Smooth muscle cell (in vitro differentiated cells): ENCODE results near the gene SMCO1. TPM values are rescaled to one million over a fixed set of nuclear protein-coding genes. Genes with fewer than 3 reads are reported as not detected.
A peak's percentile ranks its signal among the peaks of the same experiment; 100 is the strongest.

Source experiments
- DNase-seq: peaks from one replicate; lab custom pipeline; 2025; ENCODE audit not compliant: unreplicated experiment; lab: John Stamatoyannopoulos, UW
- H2AFZ ChIP-seq: fragments of 200-600 bp; sonication (generic); 2 replicates; pipeline ENCODE4 v1.6.0; 2016; ENCODE audit warnings: antibody characterized with exemption, low read depth, mild to moderate bottlenecking
- H3F3A ChIP-seq: fragments of 200-600 bp; sonication (generic); 2 replicates; pipeline ENCODE4 v1.6.0; 2017; ENCODE audit warnings: antibody characterized with exemption, low read depth
- H3K27ac ChIP-seq: fragments of 200-600 bp; sonication (generic); 2 replicates; pipeline ENCODE4 v1.5.1; 2016; ENCODE audit warnings: low read depth, mild to moderate bottlenecking
- H3K27me3 ChIP-seq: fragments of 200-600 bp; sonication (generic); 2 replicates; pipeline ENCODE4 v1.6.1; 2016; ENCODE audit warnings: low read depth, mild to moderate bottlenecking
- H3K36me3 ChIP-seq: fragments of 200-600 bp; sonication (generic); 2 replicates; pipeline ENCODE4 v1.5.1; 2016; ENCODE audit warnings: low read depth
- H3K4me1 ChIP-seq: fragments of 200-600 bp; sonication (generic); 2 replicates; pipeline ENCODE4 v1.5.1; 2016; ENCODE audit warnings: low read depth
- H3K4me2 ChIP-seq: fragments of 200-600 bp; sonication (generic); 2 replicates; pipeline ENCODE4 v1.6.0; 2016; ENCODE audit warnings: mild to moderate bottlenecking
- H3K4me3 ChIP-seq: fragments of 200-600 bp; sonication (generic); 2 replicates; pipeline ENCODE4 v1.5.1; 2016; ENCODE audit warnings: mild to moderate bottlenecking
- H3K79me2 ChIP-seq: fragments of 200-600 bp; sonication (generic); 2 replicates; pipeline ENCODE4 v1.6.0; 2016; ENCODE audit warnings: low read depth, mild to moderate bottlenecking
- H3K9ac ChIP-seq: fragments of 200-600 bp; sonication (generic); 2 replicates; pipeline ENCODE4 v1.6.0; 2016; ENCODE audit warnings: low read depth
- H3K9me3 ChIP-seq: fragments of 200-600 bp; sonication (generic); replicated peaks from 2 replicates; pipeline ENCODE4 v1.5.1; 2016; ENCODE audit warnings: low read depth
- H4K20me1 ChIP-seq: fragments of 200-600 bp; sonication (generic); 2 replicates; pipeline ENCODE4 v1.6.0; 2016; ENCODE audit warnings: low read depth
- CTCF ChIP-seq: fragments of 200-600 bp; sonication (generic); IDR thresholded peaks from 2 replicates; pipeline ENCODE4 v1.5.1; 2017; ENCODE audit warnings: borderline replicate concordance, mild to moderate bottlenecking, antibody characterized with exemption; ENCODE audit not compliant: insufficient read depth, poor library complexity, severe bottlenecking
- WGBS: methylation state at CpG from one replicate; pipeline ENCODE4 v1.1.7; 2016; ENCODE audit warnings: low lambda C conversion rate; 5-methylcytosine and 5-hydroxymethylcytosine counted together
- polyA plus RNA-seq: library from polyadenylated mRNA; unstranded; fragments of >200 nt; fragmentation: Nextera tagmentation; extraction: Ambion mirVana; gene quantifications from 2 replicates; pipeline ENCODE4 v1.2.1, GENCODE V29; 2016
- total RNA-seq: library from RNA; depleted of rRNA; stranded (reverse); fragments of >200 nt; gene quantifications from 2 replicates; pipeline ENCODE4 v1.2.3, GENCODE V29; 2014

Gene SMCO1
- total and polyA plus RNA-seq, 2 experiments from 2014 or later = not detected

DNA sequence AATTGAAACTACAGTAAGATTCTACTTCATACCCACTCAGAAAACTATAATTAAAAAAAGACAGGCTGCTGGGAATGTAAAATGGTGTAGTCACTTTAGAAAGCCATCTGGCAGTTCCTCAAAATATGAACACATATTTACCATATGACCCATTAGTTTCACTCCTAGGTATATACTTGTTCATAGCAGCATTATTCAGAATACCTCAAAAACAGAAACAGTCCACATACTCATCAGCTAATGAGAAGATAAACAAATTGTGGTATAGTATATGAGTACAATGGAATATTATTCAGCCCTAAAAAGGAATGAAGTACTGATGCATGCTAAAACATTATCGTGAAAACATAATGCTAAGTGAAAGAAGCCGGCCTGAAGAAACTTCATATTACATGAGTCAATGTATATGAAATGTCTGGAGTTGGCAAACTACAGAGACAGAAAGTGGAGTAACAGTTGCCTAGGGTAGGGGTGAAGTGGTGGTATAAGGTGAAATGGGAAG lies 29.4 kb upstream of the SMCO1 start:
- DNase-seq = no peak
- H3K27ac ChIP-seq = no peak overlapping the region
- H3K9me3 ChIP-seq = no peaks in the 10 kb centered on the region
- no peaks in the 10 kb centered on the region for H3F3A ChIP-seq
- no peaks in the 10 kb centered on the region for H3K36me3 ChIP-seq
- no peak for TF ChIP-seq CTCF
- 99% methylated on average over 2 of the region's 2 CpGs for WGBS
- no peaks in the 10 kb centered on the region for H3K79me2 ChIP-seq
- H3K4me3 ChIP-seq = no peak overlapping the region
- H4K20me1 ChIP-seq = no peaks in the 10 kb centered on the region
- H3K9ac ChIP-seq = no peak overlapping the region
- no peak overlapping the region for H3K4me2 ChIP-seq
- no peak overlapping the region for H2AFZ ChIP-seq
- no peaks in the 10 kb centered on the region for H3K4me1 ChIP-seq
- no peaks in the 10 kb centered on the region for H3K27me3 ChIP-seq

DNA sequence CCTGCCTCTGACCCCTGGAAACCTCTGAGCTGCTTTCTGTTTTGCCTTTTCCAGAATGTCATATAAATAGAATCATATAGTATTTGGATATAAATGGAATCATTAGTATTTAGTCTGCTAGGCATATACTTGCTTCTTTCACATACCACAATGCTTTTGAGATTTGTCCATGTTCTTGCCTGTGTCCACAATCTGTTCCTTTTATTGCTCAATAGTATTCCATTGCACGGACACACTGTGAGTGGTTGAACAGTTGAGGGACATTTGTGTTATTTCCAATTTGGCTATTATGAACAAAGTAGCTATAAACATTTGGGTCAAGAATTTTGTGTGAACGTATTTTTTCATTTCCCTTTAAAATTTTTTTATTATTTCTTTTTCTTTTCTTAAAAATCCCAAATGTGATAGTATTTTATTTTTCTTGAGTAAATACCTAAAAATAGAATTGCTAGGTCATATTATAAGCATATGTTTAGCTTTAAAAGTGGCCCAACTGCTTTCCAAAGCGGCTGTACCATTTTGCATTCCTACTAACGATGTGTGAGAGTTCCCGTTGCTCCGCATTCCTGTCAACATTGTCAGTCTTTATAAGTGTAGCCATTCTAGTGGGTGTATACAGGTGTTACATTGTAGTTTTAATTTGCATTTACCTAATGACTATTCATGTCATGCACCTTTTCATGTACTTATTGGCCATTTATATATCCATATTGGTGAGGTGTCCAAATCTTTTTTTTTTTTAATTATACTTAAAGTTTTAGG lies 26.7 kb upstream of the SMCO1 start:
- TF ChIP-seq CTCF = no peak
- H3K4me3 ChIP-seq = no peak overlapping the region
- H3K27me3 ChIP-seq = no peaks in the 10 kb centered on the region
- H3K27ac ChIP-seq = no peak overlapping the region
- no peaks in the 10 kb centered on the region for H4K20me1 ChIP-seq
- H2AFZ ChIP-seq = no peak overlapping the region
- H3F3A ChIP-seq = no peaks in the 10 kb centered on the region
- H3K9ac ChIP-seq = no peak overlapping the region
- no peak for DNase-seq
- no peak overlapping the region for H3K4me2 ChIP-seq
- WGBS = 88% methylated on average over 6 of the region's 6 CpGs
- H3K9me3 ChIP-seq = no peaks in the 10 kb centered on the region
- no peaks in the 10 kb centered on the region for H3K36me3 ChIP-seq
- no peaks in the 10 kb centered on the region for H3K79me2 ChIP-seq
- no peaks in the 10 kb centered on the region for H3K4me1 ChIP-seq

DNA sequence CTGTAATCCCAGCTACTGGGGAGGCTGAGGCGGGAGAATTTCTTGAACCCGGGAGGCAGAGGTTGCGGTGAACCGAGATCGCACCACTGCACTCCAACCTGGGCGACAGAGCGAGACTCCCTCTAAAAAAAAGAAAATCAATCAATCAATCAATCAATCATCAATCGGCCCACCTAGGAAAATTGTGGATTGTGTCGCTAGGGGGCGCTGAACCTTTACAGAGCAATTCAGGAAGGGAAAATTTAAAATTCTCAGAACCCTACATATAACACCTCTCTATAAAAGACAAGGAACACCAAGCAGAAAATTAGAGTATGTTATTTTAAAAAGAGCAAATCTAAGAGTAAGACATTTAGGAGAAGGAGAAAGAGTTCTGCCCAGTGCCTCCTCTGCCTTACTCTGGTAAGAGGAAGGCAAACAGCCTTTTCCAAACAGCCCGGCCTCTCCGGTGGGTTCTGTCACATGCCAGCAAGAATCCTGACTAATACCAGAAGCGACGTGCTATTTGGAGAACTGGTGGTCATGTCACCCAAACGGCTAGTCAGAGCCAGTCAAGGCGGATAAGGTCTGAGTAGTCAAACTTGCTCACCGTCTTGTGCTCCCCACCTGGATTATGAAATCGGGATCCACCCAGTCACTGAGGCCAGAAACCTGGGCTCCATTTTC lies 22.3 kb upstream of the SMCO1 start:
- TF ChIP-seq CTCF = peak; percentile 65
- Histone ChIP-seq H3K4me1 (no peaks in the 10 kb centered on the region), H3K4me3 (no peak overlapping the region), H2AFZ (no peak overlapping the region), H3K9ac (no peak overlapping the region), H3K9me3 (no peaks in the 10 kb centered on the region), H3K36me3 (no peaks in the 10 kb centered on the region), H3K27me3 (no peaks in the 10 kb centered on the region), H3F3A (no peaks in the 10 kb centered on the region), H4K20me1 (no peaks in the 10 kb centered on the region), H3K79me2 (no peaks in the 10 kb centered on the region), H3K27ac (no peak overlapping the region), H3K4me2 (no peak overlapping the region)
- DNase-seq = no peak
- WGBS = 47% methylated on average over 17 of the region's 18 CpGs
